Natural killer cell treated with Interleukin-12 subunit alpha and Interleukin-12 subunit beta and Interleukin-15 and Interleukin-18, amount 100 ng/mL, for 72 hours (primary cell): ENCODE results near the gene TNFSF8. TPM values are rescaled to one million over a fixed set of nuclear protein-coding genes. Genes with fewer than 3 reads are reported as not detected.

Experiments used
- ATAC-seq, 2 donors: fragments of 150-1000 bp; cut with Tn5 transposase in 1 of 2; sonication (Bioruptor Pico), chemical (Tn5 transposase) in 1 of 2; 2 replicates each; pipeline ENCODE4 v1.10.0; 2021
- DNase-seq: peaks from one replicate; pipeline ENCODE4 v3.0.0; 2022; ENCODE audit warnings: low spot score
- H3K27ac Mint-ChIP-seq, 2 donors: 1 replicate in 1 of 2; 2 replicates in 1 of 2; pipeline ENCODE4 v1.8.0; 2022; ENCODE audit warnings: mixed read lengths in 2 of 2, mild to moderate bottlenecking in 1 of 2, moderate library complexity in 1 of 2
- H3K27me3 Mint-ChIP-seq, 2 donors: 1 replicate in 1 of 2; 2 replicates in 1 of 2; pipeline ENCODE4 v1.8.0; 2022; ENCODE audit warnings: mixed read lengths in 2 of 2
- H3K36me3 Mint-ChIP-seq: one replicate; pipeline ENCODE4 v1.8.0; 2022; ENCODE audit warnings: mixed read lengths
- H3K4me1 Mint-ChIP-seq, 2 donors: 1 replicate in 1 of 2; 2 replicates in 1 of 2; pipeline ENCODE4 v1.8.0; 2022; ENCODE audit warnings: low read depth in 2 of 2, mixed read lengths in 2 of 2, mild to moderate bottlenecking in 1 of 2
- H3K4me3 Mint-ChIP-seq: one replicate; pipeline ENCODE4 v1.8.0; 2022; ENCODE audit warnings: mixed read lengths
- H3K9me3 Mint-ChIP-seq: 2 replicates; pipeline ENCODE4 v1.8.0; 2022; ENCODE audit warnings: mixed read lengths
- total RNA-seq, 2 donors: library from RNA; stranded (reverse); gene quantifications; one replicate each; pipeline ENCODE4 v1.2.3, GENCODE V29; 2022

Gene TNFSF8
- total RNA-seq, 2 donors from 2014 or later = 1.3 to 1.9 TPM

- Mint-ChIP-seq H3K4me3 (no peak overlapping the region), H3K27me3 (peaks cover 7 to 9% of the 10 kb centered on the region in 2 donors), H3K36me3 (peaks cover 8% of the 10 kb centered on the region), H3K27ac (no peak overlapping the region), H3K9me3 (no peaks in the 10 kb centered on the region), H3K4me1 (peaks cover 41 to 53% of the 10 kb centered on the region in 2 donors)
- no peak for ATAC-seq
- DNase-seq = no peak
These were observed 4.7 kb downstream of the TNFSF8 start for GRCh38 chr9:114925672-114926071.

- H3K9me3 Mint-ChIP-seq = no peaks in the 10 kb centered on the region
- ATAC-seq = peak in 1 of 2 donors; percentile 43
- DNase-seq = no peak
- H3K27me3 Mint-ChIP-seq = peaks cover 7 to 9% of the 10 kb centered on the region in 2 donors
- peak overlapping the region; percentile 6 for H3K4me3 Mint-ChIP-seq
- H3K27ac Mint-ChIP-seq = no peak overlapping the region
- H3K36me3 Mint-ChIP-seq = peaks cover 8% of the 10 kb centered on the region
- peaks cover 36 to 47% of the 10 kb centered on the region in 2 donors for H3K4me1 Mint-ChIP-seq
These were observed 5.4 kb downstream of the TNFSF8 start for GRCh38 chr9:114925039-114925438.

DNA sequence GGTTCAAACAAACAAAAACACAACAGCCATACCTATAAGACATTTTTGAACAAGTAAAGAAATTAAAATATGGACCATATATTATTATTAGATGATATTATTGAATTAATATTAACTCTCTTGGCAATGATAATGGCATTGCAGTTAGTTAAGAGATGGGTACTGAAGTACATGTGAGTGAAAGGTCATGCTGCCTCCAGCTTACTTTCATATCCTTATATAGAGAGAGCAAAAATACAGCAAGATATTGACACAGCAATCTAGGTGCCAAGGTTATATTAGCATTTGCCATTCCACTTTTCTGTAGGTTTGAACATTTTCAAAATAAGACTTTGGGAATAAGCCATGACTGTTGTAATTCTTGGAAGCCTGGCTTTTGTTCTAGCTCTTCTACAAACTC lies 6.1 kb downstream of the TNFSF8 start:
- Mint-ChIP-seq H3K9me3 (no peaks in the 10 kb centered on the region), H3K4me1 (peaks cover 37 to 47% of the 10 kb centered on the region in 2 donors), H3K36me3 (peaks cover 8% of the 10 kb centered on the region), H3K27ac (no peak overlapping the region), H3K4me3 (no peak overlapping the region), H3K27me3 (peaks cover 7 to 9% of the 10 kb centered on the region in 2 donors)
- ATAC-seq = no peak
- no peak for DNase-seq

- no peak overlapping the region for H3K4me3 Mint-ChIP-seq
These were observed 6.5 kb downstream of the TNFSF8 start for GRCh38 chr9:114923918-114924317.

GRCh38 chr9:114921171-114921570 lies 9.2 kb downstream of the TNFSF8 start:
- Mint-ChIP-seq H3K27me3 (peaks cover 0 to 6% of the 10 kb centered on the region in 2 donors), H3K9me3 (no peaks in the 10 kb centered on the region), H3K4me3 (no peak overlapping the region), H3K36me3 (peaks cover 5% of the 10 kb centered on the region), H3K4me1 (peaks cover 22 to 23% of the 10 kb centered on the region in 2 donors), H3K27ac (no peak overlapping the region)
- DNase-seq (no peak), ATAC-seq (no peak)

More at GRCh38 chr9:114923918-114924317, 6.5 kb downstream of the TNFSF8 start:
- no peak for ATAC-seq
- no peak overlapping the region for H3K27ac Mint-ChIP-seq
- no peaks in the 10 kb centered on the region for H3K9me3 Mint-ChIP-seq
- peaks cover 34 to 45% of the 10 kb centered on the region in 2 donors for H3K4me1 Mint-ChIP-seq
- peaks cover 8% of the 10 kb centered on the region for H3K36me3 Mint-ChIP-seq
- DNase-seq = no peak
- H3K27me3 Mint-ChIP-seq = peaks cover 7 to 9% of the 10 kb centered on the region in 2 donors

GRCh38 chr9:114919611-114920010 lies 10.8 kb downstream of the TNFSF8 start:
- H3K27me3 Mint-ChIP-seq = peaks cover 0 to 3% of the 10 kb centered on the region in 2 donors
- no peaks in the 10 kb centered on the region for H3K9me3 Mint-ChIP-seq
- peaks cover 5% of the 10 kb centered on the region for H3K36me3 Mint-ChIP-seq
- DNase-seq (no peak), ATAC-seq (peak; percentile 57 to 59)
- peaks cover 10 to 14% of the 10 kb centered on the region in 2 donors for H3K4me1 Mint-ChIP-seq
- peak overlapping the region; percentile 33 for H3K4me3 Mint-ChIP-seq
- no peak overlapping the region for H3K27ac Mint-ChIP-seq

GRCh38 chr9:114916481-114916880 lies 13.9 kb downstream of the TNFSF8 start:
- Mint-ChIP-seq H3K4me3 (no peak overlapping the region), H3K27me3 (no peaks in the 10 kb centered on the region), H3K36me3 (peaks cover 10% of the 10 kb centered on the region), H3K4me1 (peaks cover 10 to 13% of the 10 kb centered on the region in 2 donors), H3K27ac (no peak overlapping the region), H3K9me3 (no peaks in the 10 kb centered on the region)
- DNase-seq (no peak), ATAC-seq (no peak)

- DNase-seq (no peak), ATAC-seq (no peak)
- Mint-ChIP-seq H3K4me1 (peaks cover 11 to 17% of the 10 kb centered on the region in 2 donors), H3K4me3 (no peak overlapping the region), H3K27me3 (no peaks in the 10 kb centered on the region), H3K27ac (peak overlapping the region in 1 of 2 donors; percentile 35), H3K9me3 (no peaks in the 10 kb centered on the region), H3K36me3 (peaks cover 10% of the 10 kb centered on the region)
These were observed 16.3 kb downstream of the TNFSF8 start for GRCh38 chr9:114914139-114914538.

- Mint-ChIP-seq H3K36me3 (peaks cover 10% of the 10 kb centered on the region), H3K27ac (peak overlapping the region in 1 of 2 donors; percentile 35), H3K4me1 (peaks cover 16 to 22% of the 10 kb centered on the region in 2 donors), H3K4me3 (no peak overlapping the region), H3K27me3 (no peaks in the 10 kb centered on the region), H3K9me3 (no peaks in the 10 kb centered on the region)
- ATAC-seq (no peak), DNase-seq (no peak)
These were observed 16.7 kb downstream of the TNFSF8 start for GRCh38 chr9:114913656-114914055.

DNA sequence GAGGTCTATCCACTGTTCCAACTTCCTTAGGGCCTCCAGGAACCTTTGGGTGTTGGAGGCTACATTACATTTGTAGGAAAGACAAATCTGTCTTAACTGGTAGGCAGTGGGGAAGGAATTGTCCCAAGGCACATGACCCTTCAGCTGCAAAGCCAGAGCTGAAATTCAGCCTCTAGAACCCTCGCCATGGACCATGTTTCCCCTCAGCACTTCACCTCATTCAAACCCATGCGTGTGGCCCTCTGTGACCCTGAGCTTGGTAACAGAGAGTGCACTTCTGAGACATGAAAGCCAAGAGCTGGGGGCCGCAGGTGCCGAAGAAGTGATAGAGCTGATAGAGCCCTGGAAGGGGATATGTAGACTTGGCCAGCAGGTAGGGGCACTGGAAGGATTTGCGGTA lies 17.2 kb downstream of the TNFSF8 start:
- ATAC-seq (no peak), DNase-seq (no peak)
- peaks cover 20 to 26% of the 10 kb centered on the region in 2 donors for H3K4me1 Mint-ChIP-seq
- peaks cover 10% of the 10 kb centered on the region for H3K36me3 Mint-ChIP-seq
- no peaks in the 10 kb centered on the region for H3K27me3 Mint-ChIP-seq
- no peak overlapping the region for H3K4me3 Mint-ChIP-seq
- H3K9me3 Mint-ChIP-seq = no peaks in the 10 kb centered on the region
- H3K27ac Mint-ChIP-seq = no peak overlapping the region

DNA sequence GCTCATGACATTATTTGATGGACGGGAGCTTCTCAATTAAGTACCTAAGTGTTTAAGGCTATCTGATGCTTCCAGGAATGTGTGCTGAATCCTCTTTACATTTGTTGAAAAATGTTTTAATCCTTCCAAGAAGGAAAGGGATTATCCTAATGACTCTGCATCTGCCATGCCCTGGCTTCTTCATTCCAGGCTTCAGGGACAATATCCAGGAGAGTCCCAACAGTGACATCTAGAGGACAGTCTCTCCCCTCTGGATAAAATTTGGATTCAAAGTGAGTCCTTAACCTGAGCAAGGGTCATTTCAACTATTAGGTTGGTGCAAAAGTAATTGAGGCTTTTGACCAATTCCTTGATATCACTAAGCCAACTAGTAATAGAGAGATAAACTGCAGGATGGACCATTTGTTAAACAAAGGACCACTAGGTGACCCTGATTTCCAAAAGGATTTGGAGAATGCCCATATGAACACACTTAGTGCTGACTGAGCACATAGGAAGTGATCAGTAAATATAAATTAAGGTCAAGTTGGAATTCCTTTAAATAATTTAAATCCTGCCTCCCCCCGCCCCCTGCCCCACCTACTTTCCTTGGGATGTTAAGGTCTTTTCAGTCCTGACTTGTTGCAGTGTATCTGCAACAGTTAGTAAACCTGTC lies 19.1 kb downstream of the TNFSF8 start:
- H3K36me3 Mint-ChIP-seq = peaks cover 5% of the 10 kb centered on the region
- H3K4me3 Mint-ChIP-seq = no peak overlapping the region
- H3K4me1 Mint-ChIP-seq = peaks cover 36 to 43% of the 10 kb centered on the region in 2 donors
- no peak overlapping the region for H3K27ac Mint-ChIP-seq
- DNase-seq = no peak
- ATAC-seq = no peak
- no peaks in the 10 kb centered on the region for H3K9me3 Mint-ChIP-seq
- H3K27me3 Mint-ChIP-seq = no peaks in the 10 kb centered on the region

DNA sequence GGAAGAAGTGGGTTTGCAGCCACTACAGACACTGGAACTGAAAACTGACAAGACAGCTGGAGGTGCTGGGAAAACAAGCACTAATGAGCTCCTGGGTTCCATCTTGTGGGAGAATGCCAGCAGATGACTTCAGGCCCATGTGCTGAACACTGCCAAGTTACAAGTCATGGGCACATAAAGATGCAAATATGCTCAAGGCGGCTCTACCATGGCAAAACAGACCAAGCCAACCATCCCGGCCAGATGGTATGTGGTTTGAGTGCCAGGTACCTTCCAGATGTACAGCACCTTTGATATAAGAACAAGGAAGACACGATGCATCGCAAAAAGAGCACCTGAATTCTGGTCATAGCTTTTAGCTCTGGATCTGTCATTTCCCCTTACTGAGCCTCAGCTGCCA lies 19.9 kb downstream of the TNFSF8 start:
- peak overlapping the region; percentile 89 to 95 for H3K27ac Mint-ChIP-seq

DNA sequence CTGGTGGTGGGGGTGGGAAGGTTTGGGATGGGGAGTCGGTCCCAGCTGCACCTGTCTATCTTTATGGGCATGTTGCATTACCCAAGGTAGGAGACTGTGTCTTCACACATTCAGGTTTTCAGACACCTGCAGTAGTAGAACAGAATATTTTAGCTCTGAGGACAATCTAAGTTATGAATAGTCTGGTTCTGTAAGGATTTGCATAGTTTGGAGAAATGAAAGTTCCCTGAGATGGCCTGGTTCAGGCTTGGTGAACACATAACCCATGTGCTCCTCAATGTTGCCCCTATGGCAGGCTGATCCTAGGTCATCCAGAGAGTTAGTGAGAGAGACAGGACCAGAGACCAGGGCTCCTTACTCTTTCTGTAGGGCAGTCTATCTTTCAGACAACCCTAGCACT lies 20.7 kb downstream of the TNFSF8 start:
- Mint-ChIP-seq H3K9me3 (no peaks in the 10 kb centered on the region), H3K4me3 (peak overlapping the region; percentile 79), H3K27me3 (no peaks in the 10 kb centered on the region), H3K27ac (peak overlapping the region; percentile 89 to 95), H3K4me1 (peaks cover 36 to 43% of the 10 kb centered on the region in 2 donors), H3K36me3 (peaks cover 5% of the 10 kb centered on the region)
- ATAC-seq = no peak
- DNase-seq = no peak

More for the DNA sequence above, 19.9 kb downstream of the TNFSF8 start:
- no peak for DNase-seq
- no peak for ATAC-seq
- Mint-ChIP-seq H3K27me3 (no peaks in the 10 kb centered on the region), H3K4me3 (no peak overlapping the region), H3K9me3 (no peaks in the 10 kb centered on the region), H3K4me1 (peaks cover 36 to 43% of the 10 kb centered on the region in 2 donors), H3K36me3 (peaks cover 5% of the 10 kb centered on the region)

- H3K36me3 Mint-ChIP-seq = peaks cover 6% of the 10 kb centered on the region
- H3K27me3 Mint-ChIP-seq = no peaks in the 10 kb centered on the region
- peak; percentile 79 to 89 for ATAC-seq
- H3K4me1 Mint-ChIP-seq = peaks cover 41 to 43% of the 10 kb centered on the region in 2 donors
- H3K27ac Mint-ChIP-seq = peak overlapping the region; percentile 89 to 95
- H3K4me3 Mint-ChIP-seq = peak overlapping the region; percentile 79
- DNase-seq = no peak
- no peaks in the 10 kb centered on the region for H3K9me3 Mint-ChIP-seq
These were observed 21.5 kb downstream of the TNFSF8 start for GRCh38 chr9:114908805-114909448.
